Esophagus squamous epithelium (tissue), 4 donors: Measurements from ENCODE around the gene BGN.

ENCODE experiments used
- POLR2A ChIP-seq, 4 donors: fragments of 450-650 bp; IDR thresholded peaks; one replicate each; pipeline ENCODE4 v1.6.1; 2017; ENCODE audit warnings: antibody characterized with exemption in 4 of 4, mild to moderate bottlenecking in 4 of 4, moderate library complexity in 3 of 4
- TF ChIP-seq, protein P1 (sequence below), 6 experiments: fragments of 450-650 bp in 4 of 6; fragments of 200-600 bp in 2 of 6; sonication (generic) in 2 of 6; IDR thresholded peaks; one replicate each; pipeline ENCODE4 v1.5.1; 2016 to 2019; ENCODE audit warnings: antibody characterized with exemption in 6 of 6, mild to moderate bottlenecking in 4 of 6, moderate library complexity in 4 of 6

- no peak for TF ChIP-seq POLR2A (IDR thresholded peaks at IDR 0.05)
- TF ChIP-seq, protein P1, sequence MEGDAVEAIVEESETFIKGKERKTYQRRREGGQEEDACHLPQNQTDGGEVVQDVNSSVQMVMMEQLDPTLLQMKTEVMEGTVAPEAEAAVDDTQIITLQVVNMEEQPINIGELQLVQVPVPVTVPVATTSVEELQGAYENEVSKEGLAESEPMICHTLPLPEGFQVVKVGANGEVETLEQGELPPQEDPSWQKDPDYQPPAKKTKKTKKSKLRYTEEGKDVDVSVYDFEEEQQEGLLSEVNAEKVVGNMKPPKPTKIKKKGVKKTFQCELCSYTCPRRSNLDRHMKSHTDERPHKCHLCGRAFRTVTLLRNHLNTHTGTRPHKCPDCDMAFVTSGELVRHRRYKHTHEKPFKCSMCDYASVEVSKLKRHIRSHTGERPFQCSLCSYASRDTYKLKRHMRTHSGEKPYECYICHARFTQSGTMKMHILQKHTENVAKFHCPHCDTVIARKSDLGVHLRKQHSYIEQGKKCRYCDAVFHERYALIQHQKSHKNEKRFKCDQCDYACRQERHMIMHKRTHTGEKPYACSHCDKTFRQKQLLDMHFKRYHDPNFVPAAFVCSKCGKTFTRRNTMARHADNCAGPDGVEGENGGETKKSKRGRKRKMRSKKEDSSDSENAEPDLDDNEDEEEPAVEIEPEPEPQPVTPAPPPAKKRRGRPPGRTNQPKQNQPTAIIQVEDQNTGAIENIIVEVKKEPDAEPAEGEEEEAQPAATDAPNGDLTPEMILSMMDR (IDR thresholded peaks at IDR 0.05) = no peak
Measured at GRCh38 chrX:153526042-153526441, 31.3 kb downstream of the BGN start.
